IMR-90 (cell line): Measurements from ENCODE around the gene HES7.

Source experiments
- BHLHE40 ChIP-seq: fragments of 150-350 bp; IDR thresholded peaks from 2 replicates; pipeline ENCODE4 v1.6.1; 2016; ENCODE audit warnings: mild to moderate bottlenecking, low read depth, low read length
- CEBPB ChIP-seq: IDR thresholded peaks from 2 replicates; pipeline ENCODE4 v1.6.1; 2012; ENCODE audit warnings: low read depth, low read length, improper control_type of control experiment
- CHD1 ChIP-seq: IDR thresholded peaks from 2 replicates; pipeline ENCODE4 v1.6.1; 2012; ENCODE audit warnings: low read depth, low read length, improper control_type of control experiment
- MAFK ChIP-seq: IDR thresholded peaks from 2 replicates; pipeline ENCODE4 v1.6.1; 2012; ENCODE audit warnings: low read depth, low read length, improper control_type of control experiment
- MAZ ChIP-seq: IDR thresholded peaks from 2 replicates; pipeline ENCODE4 v1.6.1; 2012; ENCODE audit warnings: low read depth, mild to moderate bottlenecking, low read length, improper control_type of control experiment, moderate library complexity, borderline replicate concordance
- MXI1 ChIP-seq: IDR thresholded peaks from 2 replicates; pipeline ENCODE4 v1.6.1; 2012; ENCODE audit warnings: low read depth, mild to moderate bottlenecking, low read length, moderate library complexity, borderline replicate concordance
- POLR2A ChIP-seq: IDR thresholded peaks from 2 replicates; pipeline ENCODE4 v1.6.1; 2012; ENCODE audit warnings: mild to moderate bottlenecking, low read depth, low read length
- RAD21 ChIP-seq: IDR thresholded peaks from 2 replicates; pipeline ENCODE4 v1.6.1; 2012; ENCODE audit warnings: low read length, improper control_type of control experiment
- RCOR1 ChIP-seq: IDR thresholded peaks from 2 replicates; pipeline ENCODE4 v1.6.1; 2012; ENCODE audit warnings: mild to moderate bottlenecking, low read length, improper control_type of control experiment; ENCODE audit not compliant: insufficient replicate concordance
- SMC3 ChIP-seq: fragments of 150-350 bp; IDR thresholded peaks from 2 replicates; pipeline ENCODE4 v1.6.1; 2016; ENCODE audit warnings: low read depth, mild to moderate bottlenecking, antibody characterized with exemption, low read length, moderate library complexity
- TF ChIP-seq, protein P1 (sequence below): conservative IDR thresholded peaks from 2 replicates; pipeline ENCODE4 v1.5.1; 2012; ENCODE audit warnings: mild to moderate bottlenecking, low read depth, low read length, improper control_type of control experiment
- TF ChIP-seq, protein P2 (sequence below): fragments of 150-350 bp; IDR thresholded peaks from 2 replicates; pipeline ENCODE4 v1.6.1; 2017; ENCODE audit warnings: mild to moderate bottlenecking, antibody characterized with exemption, low read length, low read depth
- TF ChIP-seq, protein P3 (sequence below): fragments of 150-350 bp; IDR thresholded peaks from 2 replicates; pipeline ENCODE4 v1.6.1; 2016; ENCODE audit warnings: low read depth, mild to moderate bottlenecking, low read length, moderate library complexity, borderline replicate concordance

DNA sequence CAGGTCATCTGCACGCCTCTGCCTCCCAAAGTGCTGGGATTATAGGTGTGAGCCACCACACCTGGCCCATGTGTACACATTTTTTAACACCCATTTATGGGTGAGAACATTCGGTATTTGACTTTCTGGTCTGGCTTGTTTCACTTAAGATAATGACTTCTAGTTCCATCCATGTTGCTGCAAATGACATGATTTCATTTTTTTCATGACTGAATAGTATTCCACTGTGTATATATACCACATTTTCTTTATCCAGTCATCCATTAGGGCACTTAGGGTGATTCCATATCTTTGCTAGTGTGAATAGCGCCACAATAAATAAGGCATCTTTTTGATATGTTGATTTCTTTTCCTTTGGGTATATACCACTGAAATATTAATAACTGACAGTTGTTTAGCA lies 42.0 kb downstream of the HES7 start:
- TF ChIP-seq, protein P1, sequence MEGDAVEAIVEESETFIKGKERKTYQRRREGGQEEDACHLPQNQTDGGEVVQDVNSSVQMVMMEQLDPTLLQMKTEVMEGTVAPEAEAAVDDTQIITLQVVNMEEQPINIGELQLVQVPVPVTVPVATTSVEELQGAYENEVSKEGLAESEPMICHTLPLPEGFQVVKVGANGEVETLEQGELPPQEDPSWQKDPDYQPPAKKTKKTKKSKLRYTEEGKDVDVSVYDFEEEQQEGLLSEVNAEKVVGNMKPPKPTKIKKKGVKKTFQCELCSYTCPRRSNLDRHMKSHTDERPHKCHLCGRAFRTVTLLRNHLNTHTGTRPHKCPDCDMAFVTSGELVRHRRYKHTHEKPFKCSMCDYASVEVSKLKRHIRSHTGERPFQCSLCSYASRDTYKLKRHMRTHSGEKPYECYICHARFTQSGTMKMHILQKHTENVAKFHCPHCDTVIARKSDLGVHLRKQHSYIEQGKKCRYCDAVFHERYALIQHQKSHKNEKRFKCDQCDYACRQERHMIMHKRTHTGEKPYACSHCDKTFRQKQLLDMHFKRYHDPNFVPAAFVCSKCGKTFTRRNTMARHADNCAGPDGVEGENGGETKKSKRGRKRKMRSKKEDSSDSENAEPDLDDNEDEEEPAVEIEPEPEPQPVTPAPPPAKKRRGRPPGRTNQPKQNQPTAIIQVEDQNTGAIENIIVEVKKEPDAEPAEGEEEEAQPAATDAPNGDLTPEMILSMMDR: no peak
- TF ChIP-seq POLR2A: no peak
- TF ChIP-seq, protein P2, sequence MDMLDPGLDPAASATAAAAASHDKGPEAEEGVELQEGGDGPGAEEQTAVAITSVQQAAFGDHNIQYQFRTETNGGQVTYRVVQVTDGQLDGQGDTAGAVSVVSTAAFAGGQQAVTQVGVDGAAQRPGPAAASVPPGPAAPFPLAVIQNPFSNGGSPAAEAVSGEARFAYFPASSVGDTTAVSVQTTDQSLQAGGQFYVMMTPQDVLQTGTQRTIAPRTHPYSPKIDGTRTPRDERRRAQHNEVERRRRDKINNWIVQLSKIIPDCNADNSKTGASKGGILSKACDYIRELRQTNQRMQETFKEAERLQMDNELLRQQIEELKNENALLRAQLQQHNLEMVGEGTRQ: no peak
- TF ChIP-seq SMC3: no peak
- TF ChIP-seq, protein P3, sequence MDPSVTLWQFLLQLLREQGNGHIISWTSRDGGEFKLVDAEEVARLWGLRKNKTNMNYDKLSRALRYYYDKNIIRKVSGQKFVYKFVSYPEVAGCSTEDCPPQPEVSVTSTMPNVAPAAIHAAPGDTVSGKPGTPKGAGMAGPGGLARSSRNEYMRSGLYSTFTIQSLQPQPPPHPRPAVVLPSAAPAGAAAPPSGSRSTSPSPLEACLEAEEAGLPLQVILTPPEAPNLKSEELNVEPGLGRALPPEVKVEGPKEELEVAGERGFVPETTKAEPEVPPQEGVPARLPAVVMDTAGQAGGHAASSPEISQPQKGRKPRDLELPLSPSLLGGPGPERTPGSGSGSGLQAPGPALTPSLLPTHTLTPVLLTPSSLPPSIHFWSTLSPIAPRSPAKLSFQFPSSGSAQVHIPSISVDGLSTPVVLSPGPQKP: no peak
- no peak for TF ChIP-seq MXI1
- TF ChIP-seq RAD21: no peak
- no peak for TF ChIP-seq RCOR1
- TF ChIP-seq BHLHE40: no peak
- no peak for TF ChIP-seq CEBPB
- no peak for TF ChIP-seq MAFK
- TF ChIP-seq CHD1: no peak
- TF ChIP-seq MAZ: no peak
